Spleen (tissue), 11 donors: ENCODE data around the gene C14orf180. TPM values are rescaled to one million over a fixed set of nuclear protein-coding genes. Genes with fewer than 3 reads are reported as not detected.

Source experiments
- DNase-seq: peaks from one replicate; pipeline ENCODE4 v3.0.0-alpha.2; 2020
- H3K27ac ChIP-seq, 8 donors: fragments of 200-600 bp; sonication (generic) in 7 of 8; 1 replicate in 4 of 8; 2 replicates in 4 of 8; pipeline versions ENCODE4 v1.5.0 to v1.8.0; 2016 to 2021; ENCODE audit warnings: inconsistent platforms in 4 of 8, mild to moderate bottlenecking in 4 of 8, moderate library complexity in 1 of 8
- H3K27me3 ChIP-seq, 7 donors: fragments of 200-600 bp; sonication (generic) in 6 of 7; replicated peaks in 1 of 7; 1 replicate in 4 of 7; 2 replicates in 3 of 7; pipeline versions ENCODE4 v1.5.0 to v1.8.0; 2016 to 2021; ENCODE audit warnings: inconsistent platforms in 3 of 7, mild to moderate bottlenecking in 1 of 7
- H3K36me3 ChIP-seq, 6 donors: fragments of 200-600 bp; sonication (generic) in 5 of 6; 1 replicate in 4 of 6; 2 replicates in 2 of 6; pipeline versions ENCODE4 v1.5.0 to v1.8.0; 2016 to 2021; ENCODE audit warnings: inconsistent platforms in 2 of 6
- H3K4me1 ChIP-seq, 6 donors: fragments of 200-600 bp; sonication (generic) in 5 of 6; 1 replicate in 3 of 6; 2 replicates in 3 of 6; pipeline versions ENCODE4 v1.5.0 to v1.8.0; 2016 to 2021; ENCODE audit warnings: inconsistent platforms in 3 of 6
- H3K4me3 ChIP-seq, 8 donors: fragments of 200-600 bp; sonication (generic) in 7 of 8; 1 replicate in 4 of 8; 2 replicates in 4 of 8; pipeline versions ENCODE4 v1.5.0 to v1.8.0; 2016 to 2021; ENCODE audit warnings: inconsistent platforms in 4 of 8, mild to moderate bottlenecking in 4 of 8, moderate library complexity in 2 of 8
- H3K9me3 ChIP-seq, 8 donors: fragments of 200-600 bp; sonication (generic) in 7 of 8; 1 replicate in 4 of 8; 2 replicates in 4 of 8; pipeline versions ENCODE4 v1.5.0 to v1.8.0; 2016 to 2021; ENCODE audit warnings: inconsistent platforms in 4 of 8
- CTCF ChIP-seq, 11 experiments: fragments of 200-600 bp in 7 of 11; fragments of 450-650 bp in 4 of 11; sonication (generic) in 4 of 11; IDR thresholded peaks in 8 of 11; conservative IDR thresholded peaks in 3 of 11; 1 replicate in 7 of 11; 2 replicates in 4 of 11; pipeline versions ENCODE4 v1.4.0 to v1.8.0; 2016 to 2021; ENCODE audit warnings: antibody characterized with exemption in 11 of 11, inconsistent platforms in 4 of 11, mild to moderate bottlenecking in 1 of 11
- POLR2A ChIP-seq, 3 donors: fragments of 450-650 bp; IDR thresholded peaks; one replicate each; pipeline ENCODE4 v1.5.1; 2017; ENCODE audit warnings: antibody characterized with exemption in 3 of 3, mild to moderate bottlenecking in 1 of 3
- POLR2AphosphoS5 ChIP-seq, 3 donors: sonication (generic); formaldehyde crosslinking; IDR thresholded peaks; one replicate each; pipeline ENCODE4 v1.5.1; 2017; ENCODE audit warnings: antibody characterized with exemption in 3 of 3
- WGBS, 5 donors: extraction: QIAGEN DNeasy Blood & Tissue Kit in 3 of 5; methylation state at CpG; one replicate each; pipeline versions ENCODE4 v1.1.5 to v1.1.7; 2013 to 2018; 5-methylcytosine and 5-hydroxymethylcytosine counted together
- intact Hi-C: fragments of 100-400 bp; cut with DNase I; formaldehyde crosslinking; loops from one replicate; pipeline ENCODE4 v1.15.0; 2023; ENCODE audit warnings: low total_unique reads
- polyA plus RNA-seq, 3 donors: library from polyadenylated mRNA; stranded (reverse); fragments of 200-250 nt; gene quantifications; one replicate each; pipeline ENCODE4 v1.2.1, GENCODE V29; 2013
- total RNA-seq, 7 donors: library from RNA; depleted of rRNA in 3 of 7; stranded (reverse); fragments of >200 nt in 3 of 7; fragmentation: NEBNext Ultra II Directional in 4 of 7; extraction: Animal tissue kit (Norgen Biotek cat#: 25700) in 4 of 7; gene quantifications; one replicate each; pipeline versions ENCODE4 v1.1.0 to v1.2.1, GENCODE V29; 2016 to 2021
- donor health status: healthy with polysubstance abuse.
- donor health status: DM: no; HTN: no; CAD: no; lungs with moderate emphysema.
- donor health status: DM: no; HTN: no; CAD: no.
- donor health status: Bipolar disorder and iron deficiency.
- donor health status: healthy.
- donor health status: DM: no; HTN: no; CAD: no.
- donor health status: DM: yes; HTN: yes; CAD: no.

C14orf180 gene
- total and polyA plus RNA-seq, 10 donors = 0.17 to 0.70 (median 0.28) TPM; not detected in 5

GRCh38 chr14:104561632-104562495, 17.7 kb upstream of the C14orf180 start:
- Histone ChIP-seq H3K27ac (no peak overlapping the region), H3K27me3 (peaks cover 0 to 41% (median 23%) of the 10 kb centered on the region in 7 donors), H3K9me3 (no peaks in the 10 kb centered on the region), H3K4me1 (peaks cover 10 to 22% (median 18%) of the 10 kb centered on the region in 6 donors), H3K36me3 (no peaks in the 10 kb centered on the region), H3K4me3 (no peak overlapping the region)
- WGBS, 5 donors = 74 to 86% (median 78%) methylated on average over 17 to 23 of the region's 23 CpGs
- no peak for DNase-seq
- intact Hi-C loops = loop anchor here (5.0 to 10.0 kb wide), 2 partner anchors 425 to 487 kb away; partner anchors contain the start of gene KIF26A
- TF ChIP-seq POLR2AphosphoS5 (IDR thresholded peaks at IDR 0.05) (no peak), CTCF (IDR thresholded peaks at IDR 0.05 in 8 of 11, conservative IDR thresholded peaks at IDR 0.05 in 3 of 11) (no peak), POLR2A (IDR thresholded peaks at IDR 0.05) (no peak)

- no peak for DNase-seq
- Histone ChIP-seq H3K4me1 (peaks cover 10 to 22% (median 18%) of the 10 kb centered on the region in 6 donors), H3K9me3 (no peaks in the 10 kb centered on the region), H3K27ac (no peak overlapping the region), H3K4me3 (no peak overlapping the region), H3K36me3 (no peaks in the 10 kb centered on the region), H3K27me3 (peaks cover 0 to 48% (median 23%) of the 10 kb centered on the region in 7 donors)
- 71 to 87% (median 85%) methylated on average over 1 to 5 of the region's 5 CpGs for WGBS, 5 donors
- TF ChIP-seq POLR2AphosphoS5 (IDR thresholded peaks at IDR 0.05) (no peak), CTCF (IDR thresholded peaks at IDR 0.05 in 8 of 11, conservative IDR thresholded peaks at IDR 0.05 in 3 of 11) (no peak), POLR2A (IDR thresholded peaks at IDR 0.05) (no peak)
- intact Hi-C loops = loop anchor here (5.0 to 10.0 kb wide), 2 partner anchors 425 to 488 kb away; partner anchors contain the start of gene KIF26A
Measured at GRCh38 chr14:104562606-104563005, 17.0 kb upstream of the C14orf180 start.

GRCh38 chr14:104563191-104563741, 16.3 kb upstream of the C14orf180 start:
- Histone ChIP-seq H3K27me3 (peaks cover 0 to 52% (median 23%) of the 10 kb centered on the region in 7 donors), H3K36me3 (no peaks in the 10 kb centered on the region), H3K4me3 (no peak overlapping the region), H3K9me3 (no peaks in the 10 kb centered on the region), H3K4me1 (peaks cover 10 to 22% (median 18%) of the 10 kb centered on the region in 6 donors), H3K27ac (peak overlapping the region in 5 of 8 donors; percentile 38 to 63 (median 44))
- DNase-seq = no peak
- intact Hi-C loops = loop anchor here (5.0 to 10.0 kb wide), 2 partner anchors 426 to 488 kb away; partner anchors contain the start of gene KIF26A
- 30 to 48% (median 40%) methylated on average over 10 to 15 of the region's 15 CpGs for WGBS, 5 donors
- TF ChIP-seq POLR2AphosphoS5 (IDR thresholded peaks at IDR 0.05) (no peak), POLR2A (IDR thresholded peaks at IDR 0.05) (no peak), CTCF (IDR thresholded peaks at IDR 0.05 in 8 of 11, conservative IDR thresholded peaks at IDR 0.05 in 3 of 11) (no peak)
